ENCODE results near the gene DUS3L.

The DUS3L gene

GRCh38 chr19:5790559-5791520 is at the start of gene DUS3L:
DUS3L (minus strand) TSS chr19:5791163; CDS start chr19:5791141, 22 bp downstream.
- peak; percentile 99 for DNase-seq (ENCODE audit: low spot score)

GRCh38 chr19:5839065-5840017 is 48.4 kb upstream of the DUS3L start, which contains the start of gene FUT6:
FUT6 (minus strand) TSS chr19:5839702; CDS start chr19:5832567, 7,135 bp downstream.
- no peak for DNase-seq (ENCODE audit: low spot score)

GRCh38 chr19:5838353-5839064 is 47.5 kb upstream of the DUS3L start:
- DNase-seq (ENCODE audit: low spot score) = no peak

- DNase-seq (ENCODE audit: low spot score) = no peak
These were observed 46.9 kb upstream of the DUS3L start for GRCh38 chr19:5837761-5838352.

GRCh38 chr19:5832527-5833216 is 41.7 kb upstream of the DUS3L start:
- DNase-seq (ENCODE audit: low spot score) = no peak

- no peak for DNase-seq (ENCODE audit: low spot score)
These were observed 41.1 kb upstream of the DUS3L start for GRCh38 chr19:5832061-5832460.

GRCh38 chr19:5831159-5831558 is 40.2 kb upstream of the DUS3L start:
- DNase-seq (ENCODE audit: low spot score) = no peak

GRCh38 chr19:5829567-5830310 is 38.8 kb upstream of the DUS3L start:
- DNase-seq (ENCODE audit: low spot score) = no peak

- DNase-seq (ENCODE audit: low spot score) = no peak
These were observed 38.0 kb upstream of the DUS3L start for GRCh38 chr19:5828661-5829566.

GRCh38 chr19:5827891-5828660 is 37.1 kb upstream of the DUS3L start:
- peak; percentile 67 for DNase-seq (ENCODE audit: low spot score)

- DNase-seq (ENCODE audit: low spot score) = no peak
These were observed 36.5 kb upstream of the DUS3L start for GRCh38 chr19:5827342-5827890.

- no peak for DNase-seq (ENCODE audit: low spot score)
These were observed 35.8 kb upstream of the DUS3L start for GRCh38 chr19:5826531-5827341.

- DNase-seq (ENCODE audit: low spot score) = no peak
These were observed 34.2 kb upstream of the DUS3L start for GRCh38 chr19:5825178-5825577.

GRCh38 chr19:5824751-5825150 is 33.8 kb upstream of the DUS3L start:
- no peak for DNase-seq (ENCODE audit: low spot score)

- no peak for DNase-seq (ENCODE audit: low spot score)
These were observed 32.8 kb upstream of the DUS3L start for GRCh38 chr19:5823579-5824281.

- no peak for DNase-seq (ENCODE audit: low spot score)
These were observed 31.4 kb upstream of the DUS3L start for GRCh38 chr19:5822181-5822844.

Data from Ammon's horn (tissue), 1 donor.